HuH-7 (cell line): ENCODE measurements around the gene EGLN1.
A peak's percentile ranks its signal among the peaks of the same experiment; 100 is the strongest.

Experiments
- DNase-seq: peaks from one replicate; pipeline ENCODE4 v3.0.0; 2011; ENCODE audit warnings: low spot score

Gene EGLN1

DNA sequence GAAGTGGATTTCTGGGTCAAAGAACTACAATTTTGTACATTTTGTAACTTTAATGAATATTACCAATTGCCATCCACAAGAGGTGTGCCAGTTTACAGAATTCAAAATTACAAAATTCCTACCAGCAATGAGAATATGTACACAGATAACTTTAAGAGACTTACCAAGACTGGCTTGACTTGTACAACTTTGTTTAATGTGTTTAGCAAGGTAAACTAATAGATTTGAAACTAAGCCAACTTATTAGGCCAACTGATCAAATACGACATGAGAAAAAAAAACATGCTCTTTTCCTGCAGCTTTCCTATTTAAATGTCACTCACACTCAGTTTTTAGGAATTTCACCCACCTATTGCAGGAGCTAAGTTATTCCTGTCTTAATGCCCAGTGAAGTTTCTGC is 95.8 kb downstream of the EGLN1 start:
- no peak for DNase-seq

DNA sequence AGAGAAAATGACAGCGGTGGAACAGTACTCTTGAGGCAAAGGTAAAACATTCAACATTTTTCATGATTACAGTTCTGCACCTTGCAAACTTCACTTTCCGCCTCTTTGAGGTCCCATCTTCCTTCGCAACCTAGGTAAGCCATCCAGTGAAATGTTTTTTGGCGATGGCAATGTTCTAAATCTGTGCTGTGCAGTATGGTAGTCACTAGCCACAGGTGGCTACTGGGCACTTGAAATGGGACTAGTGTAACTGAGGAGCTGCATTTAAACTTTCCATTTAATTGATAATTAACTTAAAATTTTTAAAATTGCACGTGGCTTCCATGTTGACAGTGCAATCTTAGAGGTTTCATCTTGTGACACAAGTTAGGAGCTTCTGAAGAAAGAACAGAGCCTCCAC is 97.4 kb downstream of the EGLN1 start:
- no peak for DNase-seq

DNA sequence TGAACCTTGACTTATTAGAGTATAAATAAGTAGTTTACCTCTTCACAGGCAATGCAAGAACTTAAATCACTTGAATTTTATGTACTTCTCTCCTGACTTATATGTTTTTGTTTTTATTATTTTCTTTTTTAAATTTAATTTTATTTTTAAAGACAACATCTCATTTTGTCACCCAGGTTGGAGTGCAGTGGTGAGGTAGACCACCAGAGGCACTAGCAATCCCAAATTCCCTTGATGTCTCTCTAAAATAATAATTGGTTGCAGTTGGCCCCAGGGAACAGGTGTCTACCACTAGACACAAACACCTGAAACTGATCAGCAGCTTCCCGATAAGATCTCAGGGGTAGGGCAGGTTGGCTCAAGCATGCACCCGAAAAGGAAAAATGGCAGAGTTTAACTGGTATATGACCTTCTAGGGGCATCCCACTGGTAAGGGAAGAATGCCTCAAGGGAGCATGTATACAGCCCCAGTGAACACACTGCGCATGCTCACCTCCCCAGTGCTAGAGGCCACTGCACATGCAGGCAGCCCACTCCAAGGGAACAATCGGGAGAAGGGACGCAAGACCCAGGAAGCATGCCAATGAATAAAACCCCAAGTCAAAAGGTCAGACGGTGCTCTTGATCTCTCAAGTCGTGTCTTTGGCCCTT is 99.1 kb downstream of the EGLN1 start:
- no peak for DNase-seq

DNA sequence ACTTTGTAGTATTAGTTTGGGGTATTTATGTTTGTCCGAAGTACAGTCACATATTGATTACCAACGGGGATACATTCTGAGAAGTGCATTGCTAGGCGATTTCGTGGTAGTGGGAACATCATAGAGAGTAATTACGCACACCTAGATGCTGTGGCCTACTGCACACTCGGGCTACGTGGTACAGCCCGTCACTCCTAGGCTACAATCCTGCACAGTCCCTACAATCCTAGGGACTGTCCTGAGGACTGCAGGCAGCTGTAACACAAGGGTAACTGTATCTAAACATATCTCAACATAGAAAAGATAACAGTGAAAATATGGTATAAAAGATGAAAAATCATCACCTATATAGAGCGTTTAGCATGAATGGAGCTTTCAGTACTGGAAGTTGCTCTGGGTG is 103.0 kb downstream of the EGLN1 start:
- no peak for DNase-seq

DNA sequence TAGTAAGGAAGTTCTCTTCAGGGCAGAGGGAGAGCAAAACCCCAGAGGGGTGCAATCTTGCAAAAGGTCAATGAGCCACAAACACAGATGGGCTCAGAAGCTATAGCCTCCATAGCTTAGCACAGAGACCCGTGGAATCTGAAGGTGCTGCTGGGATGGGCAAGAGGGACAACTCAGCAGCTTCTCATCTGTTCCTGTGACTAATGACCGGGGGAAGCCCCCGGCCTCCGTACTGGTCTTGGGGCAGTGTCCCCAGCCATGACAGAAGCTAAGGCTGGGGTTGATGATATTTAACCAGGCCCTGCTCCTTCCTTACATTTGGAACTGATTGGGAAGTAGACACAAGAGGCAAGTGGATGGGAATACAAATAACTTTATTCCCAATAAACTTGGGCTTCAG is 103.5 kb downstream of the EGLN1 start:
- DNase-seq = no peak

DNA sequence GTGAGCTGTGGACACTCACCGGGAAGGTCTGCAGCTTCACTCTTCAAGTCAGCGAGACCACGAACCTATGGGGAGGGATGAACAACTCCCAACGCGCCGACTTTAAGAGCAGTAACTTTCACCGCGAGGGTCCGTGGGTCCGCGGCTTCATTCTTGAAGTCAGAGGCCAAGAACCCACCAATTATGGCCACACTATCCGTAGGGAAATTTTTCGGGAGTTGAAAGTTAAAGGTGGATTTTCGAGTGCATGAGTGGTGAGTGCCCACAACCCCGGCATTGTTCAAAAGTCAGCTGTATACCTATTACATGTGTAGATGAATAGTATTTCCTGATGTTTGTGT is 104.1 kb downstream of the EGLN1 start:
- DNase-seq = no peak

DNA sequence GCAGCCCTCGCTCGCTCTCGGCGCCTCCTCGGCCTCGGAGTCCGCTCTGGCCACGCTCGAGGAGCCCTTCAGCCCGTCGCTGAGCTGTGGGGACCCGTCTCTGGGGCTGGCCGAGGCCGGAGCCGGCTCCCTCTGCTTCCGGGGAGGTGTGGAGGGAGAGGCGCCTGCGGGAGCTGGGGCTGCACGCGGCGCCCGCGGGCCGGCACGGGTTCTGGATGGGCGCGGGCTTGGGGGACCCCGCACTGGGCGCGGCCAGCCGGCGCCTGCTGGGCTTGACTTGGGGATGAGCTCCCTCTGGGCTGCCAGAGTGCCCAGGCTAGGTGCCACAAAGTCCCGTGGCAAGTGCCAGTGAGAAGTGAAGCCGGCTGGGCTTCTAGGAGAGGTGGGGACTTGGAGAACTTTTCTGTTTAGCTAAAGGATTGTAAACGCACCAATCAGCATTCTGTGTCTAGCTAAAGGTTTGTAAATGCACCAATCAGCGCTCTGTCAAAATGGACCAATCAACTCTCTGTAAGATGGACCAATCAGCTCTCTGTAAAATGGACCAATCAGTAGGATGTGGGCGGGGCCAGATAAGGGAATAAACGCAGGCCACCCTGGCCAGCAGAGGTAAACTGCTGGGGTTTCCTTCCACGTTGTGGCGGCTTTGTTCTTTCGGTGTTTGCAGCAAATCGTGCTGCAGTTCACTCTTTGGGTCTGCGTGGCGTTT is 104.6 kb downstream of the EGLN1 start:
- DNase-seq = no peak

DNA sequence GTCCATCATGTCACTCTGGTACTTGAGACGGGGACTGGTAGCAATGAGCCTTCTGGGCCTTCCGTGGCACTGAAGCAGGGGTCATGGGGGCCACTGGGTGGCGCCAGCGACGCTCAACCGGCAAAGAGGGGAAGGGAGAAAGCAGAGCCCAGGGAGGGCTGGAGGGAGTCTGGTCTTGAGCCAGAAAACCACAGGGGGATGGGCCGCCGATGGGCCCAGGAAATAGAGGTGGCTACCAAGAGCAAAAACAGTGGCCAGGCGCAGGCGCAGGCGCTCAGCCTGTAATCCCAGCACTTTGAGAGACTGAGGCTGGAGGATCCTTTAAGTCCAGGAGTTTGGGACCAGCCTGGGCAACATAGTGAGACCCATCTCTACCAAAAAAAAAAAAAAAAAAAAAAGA is 106.2 kb downstream of the EGLN1 start:
- peak; percentile 77 for DNase-seq
